OCI-LY7 (cell line): ENCODE results near the gene DNAH3.
A peak's percentile ranks its signal among the peaks of the same experiment; 100 is the strongest.

ENCODE experiments used
- EZH2phosphoT487 ChIP-seq: fragments of 200-600 bp; sonication (generic); IDR thresholded peaks from 2 replicates; pipeline ENCODE4 v1.6.1; 2018; ENCODE audit warnings: low read depth, borderline replicate concordance, mild to moderate bottlenecking, mixed run types, antibody characterized with exemption, low read length, moderate library complexity, mixed read lengths
- TF ChIP-seq, protein P1 (sequence below): fragments of 200-600 bp; sonication (generic); conservative IDR thresholded peaks from 2 replicates; pipeline ENCODE4 v1.5.1; 2014; ENCODE audit warnings: mild to moderate bottlenecking, antibody characterized with exemption, low read length, moderate library complexity, mixed read lengths

DNA sequence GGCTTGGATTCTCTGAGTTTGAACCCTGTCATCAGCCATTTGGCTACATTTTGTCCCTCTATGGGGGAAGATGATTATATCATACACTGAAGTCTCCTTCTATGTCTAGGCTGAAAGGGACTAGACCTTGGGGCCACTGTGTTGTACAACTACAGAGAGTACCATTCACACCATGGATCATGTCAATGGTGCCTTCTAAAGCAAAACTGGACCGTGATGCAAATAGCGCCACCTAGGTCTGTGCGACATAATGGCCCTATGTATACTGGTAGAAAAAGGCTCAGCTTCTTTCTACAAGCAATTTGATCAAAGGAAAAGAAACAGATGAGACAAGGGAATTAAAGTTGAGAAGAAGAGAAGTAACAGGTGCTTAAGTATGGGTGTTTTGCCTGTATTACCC lies 149.4 kb downstream of the DNAH3 start:
- TF ChIP-seq, protein P1, sequence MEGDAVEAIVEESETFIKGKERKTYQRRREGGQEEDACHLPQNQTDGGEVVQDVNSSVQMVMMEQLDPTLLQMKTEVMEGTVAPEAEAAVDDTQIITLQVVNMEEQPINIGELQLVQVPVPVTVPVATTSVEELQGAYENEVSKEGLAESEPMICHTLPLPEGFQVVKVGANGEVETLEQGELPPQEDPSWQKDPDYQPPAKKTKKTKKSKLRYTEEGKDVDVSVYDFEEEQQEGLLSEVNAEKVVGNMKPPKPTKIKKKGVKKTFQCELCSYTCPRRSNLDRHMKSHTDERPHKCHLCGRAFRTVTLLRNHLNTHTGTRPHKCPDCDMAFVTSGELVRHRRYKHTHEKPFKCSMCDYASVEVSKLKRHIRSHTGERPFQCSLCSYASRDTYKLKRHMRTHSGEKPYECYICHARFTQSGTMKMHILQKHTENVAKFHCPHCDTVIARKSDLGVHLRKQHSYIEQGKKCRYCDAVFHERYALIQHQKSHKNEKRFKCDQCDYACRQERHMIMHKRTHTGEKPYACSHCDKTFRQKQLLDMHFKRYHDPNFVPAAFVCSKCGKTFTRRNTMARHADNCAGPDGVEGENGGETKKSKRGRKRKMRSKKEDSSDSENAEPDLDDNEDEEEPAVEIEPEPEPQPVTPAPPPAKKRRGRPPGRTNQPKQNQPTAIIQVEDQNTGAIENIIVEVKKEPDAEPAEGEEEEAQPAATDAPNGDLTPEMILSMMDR = peak; percentile 74
- TF ChIP-seq EZH2phosphoT487 = no peak
